GM19239 (cell line): Measurements from ENCODE around the gene ZP3.
A peak's percentile ranks its signal among the peaks of the same experiment; 100 is the strongest.
"Not testable (repeated sequence)": the region's sequence is repeated elsewhere in the genome, so short reads cannot be mapped to it uniquely, and the experiment has no call there.

Experiments used
- DNase-seq: peaks from one replicate; pipeline ENCODE4 v3.0.0; 2011; ENCODE audit warnings: low spot score; ENCODE audit not compliant: insufficient read length
- FAIRE-seq: peaks from 2 replicates; lab custom pipeline; 2011; peaks lifted over from hg19 to GRCh38; lab: Jason Lieb, UNC

The ZP3 gene

GRCh38 chr7:76439120-76439888 is 14.6 kb downstream of the ZP3 start:
- FAIRE-seq, DNase-seq: not testable (repeated sequence)

DNA sequence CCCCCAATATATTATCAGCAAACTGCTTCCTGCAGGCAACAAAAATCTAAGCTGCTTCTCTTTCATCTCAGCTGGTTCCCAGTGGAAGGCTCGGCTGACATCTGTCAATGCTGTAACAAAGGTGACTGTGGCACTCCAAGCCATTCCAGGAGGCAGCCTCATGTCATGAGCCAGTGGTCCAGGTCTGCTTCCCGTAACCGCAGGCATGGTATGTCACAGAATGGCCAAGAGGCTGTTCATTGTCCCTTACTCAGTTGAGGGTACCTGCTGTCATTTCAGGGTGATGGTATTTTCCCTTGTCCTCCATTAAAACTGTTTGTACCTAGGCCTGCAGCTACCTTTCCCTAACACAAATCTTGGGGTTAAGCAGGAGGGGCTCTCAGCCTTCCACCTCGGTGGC is 15.7 kb downstream of the ZP3 start:
- not testable (repeated sequence) for DNase-seq

DNA sequence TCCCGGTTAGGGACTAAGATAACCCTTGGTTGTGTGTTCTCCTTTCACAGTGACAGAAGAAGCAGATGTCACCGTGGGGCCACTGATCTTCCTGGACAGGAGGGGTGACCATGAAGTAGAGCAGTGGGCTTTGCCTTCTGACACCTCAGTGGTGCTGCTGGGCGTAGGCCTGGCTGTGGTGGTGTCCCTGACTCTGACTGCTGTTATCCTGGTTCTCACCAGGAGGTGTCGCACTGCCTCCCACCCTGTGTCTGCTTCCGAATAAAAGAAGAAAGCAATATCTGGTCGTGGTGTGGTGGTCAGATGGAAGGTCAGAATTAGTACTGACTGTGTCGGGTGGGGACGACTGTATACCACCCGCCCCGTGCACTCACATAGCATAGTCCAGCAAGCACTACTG is 17.0 kb downstream of the ZP3 start:
- FAIRE-seq = peak; percentile 88

More for the DNA sequence above, 15.7 kb downstream of the ZP3 start:
- FAIRE-seq = not testable (repeated sequence)

GRCh38 chr7:76442664-76443446 is 18.1 kb downstream of the ZP3 start:
- not testable (repeated sequence) for DNase-seq, FAIRE-seq

More for the DNA sequence above, 17.0 kb downstream of the ZP3 start:
- DNase-seq = not testable (repeated sequence)

DNA sequence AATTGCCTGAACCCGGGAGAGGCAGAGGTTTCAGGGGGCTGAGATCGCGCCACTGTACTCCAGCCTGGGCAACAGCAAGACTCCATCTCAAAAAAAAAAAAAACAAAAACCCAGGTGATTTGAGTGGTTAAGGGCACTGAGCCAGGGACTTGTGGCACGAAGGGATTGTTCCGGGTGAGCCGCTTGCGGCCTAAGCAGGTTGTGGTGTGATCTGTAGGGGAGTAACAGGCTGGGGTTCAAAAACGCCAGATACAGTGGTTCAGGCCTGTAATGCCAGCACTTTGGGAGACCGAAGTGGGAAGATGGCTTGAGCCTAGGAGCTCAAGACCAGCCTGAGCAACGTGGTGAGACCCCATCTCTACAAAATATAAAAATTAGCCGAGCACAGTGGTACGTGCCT is 19.1 kb downstream of the ZP3 start:
- not testable (repeated sequence) for DNase-seq, FAIRE-seq

DNA sequence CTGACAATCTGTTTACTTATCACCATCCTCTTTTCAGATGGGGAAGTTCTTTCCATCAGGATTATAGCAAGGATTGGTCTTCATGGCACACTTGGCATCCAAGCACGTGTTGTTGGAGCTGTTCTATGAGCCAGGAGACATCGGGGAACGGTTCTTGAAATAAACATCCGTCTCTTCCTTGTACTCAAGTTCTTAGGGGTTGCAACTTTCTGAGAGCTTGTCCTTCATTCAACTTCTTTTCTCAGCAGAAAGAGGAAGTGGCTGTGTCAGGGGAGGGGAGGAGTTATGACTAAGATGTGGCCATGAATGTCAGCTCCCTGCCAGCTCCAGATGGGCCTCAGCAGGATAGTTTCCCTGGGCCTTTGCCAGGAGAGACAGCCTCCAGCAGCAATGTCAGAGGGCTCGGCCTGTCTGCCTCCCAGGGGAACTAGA is 20.8 kb downstream of the ZP3 start:
- not testable (repeated sequence) for DNase-seq
- FAIRE-seq = peak; percentile 92

- DNase-seq, FAIRE-seq: not testable (repeated sequence)
Measured at GRCh38 chr7:76457017-76457416, 32.3 kb downstream of the ZP3 start.

- FAIRE-seq, DNase-seq: not testable (repeated sequence)
Measured at GRCh38 chr7:76458504-76458903, 33.8 kb downstream of the ZP3 start.

DNA sequence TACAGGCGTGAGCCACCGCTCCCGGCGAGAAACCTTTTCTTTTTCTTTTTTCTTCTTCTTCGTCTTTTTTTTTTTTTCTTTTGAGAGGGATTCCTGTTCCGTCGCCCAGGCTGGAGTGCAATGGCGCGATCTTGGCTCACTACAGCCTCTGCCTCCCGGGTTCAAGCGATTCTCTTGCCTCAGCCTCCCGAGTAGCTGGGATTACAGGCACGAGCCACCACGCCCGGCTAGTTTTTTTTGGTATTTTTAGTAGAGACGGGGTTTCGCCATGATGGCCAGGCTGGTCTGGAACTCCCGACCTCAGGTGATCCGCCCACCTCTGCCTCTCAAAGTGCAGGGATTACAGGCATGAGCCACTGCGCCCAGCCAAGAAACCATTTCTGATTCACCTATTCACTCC is 36.0 kb downstream of the ZP3 start:
- not testable (repeated sequence) for DNase-seq, FAIRE-seq

DNA sequence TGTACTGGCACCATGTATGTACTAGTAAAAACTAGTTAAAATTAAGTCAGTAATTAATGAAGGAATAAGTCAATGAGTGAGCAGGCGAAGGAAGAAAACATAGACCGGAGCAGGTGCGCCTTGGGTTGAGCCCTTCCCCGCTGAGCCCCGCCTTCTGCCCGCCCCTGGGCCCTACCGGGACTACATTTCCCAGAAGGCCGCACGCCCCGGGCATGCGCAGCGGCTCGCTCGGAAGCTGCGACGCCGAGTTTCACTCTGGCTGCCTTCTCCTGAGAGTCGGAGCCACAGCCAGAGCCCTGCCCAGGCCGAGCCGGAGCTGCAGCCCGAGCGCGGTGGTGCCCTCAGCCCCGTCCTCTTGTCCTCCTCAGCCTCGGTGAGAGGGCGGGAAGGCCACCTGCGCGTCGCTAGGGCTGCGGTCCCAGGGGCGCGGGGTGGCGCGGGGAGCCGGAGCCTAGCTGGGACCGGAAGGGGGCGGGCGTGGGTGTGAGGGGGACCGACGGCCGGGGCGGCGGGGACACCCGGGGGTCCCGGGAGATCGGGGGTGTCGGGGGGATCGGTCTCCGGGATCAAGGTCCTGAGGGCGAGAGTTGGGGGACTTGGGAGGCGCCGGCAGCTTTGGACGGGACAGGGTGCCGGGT is 36.8 kb downstream of the ZP3 start, which contains the start of gene DTX2:
Gene DTX2, plus strand, starts transcription at position 246 of the 638 bp plus-strand sequence. CDS start 18,801 bp downstream, outside the sequence.
- FAIRE-seq = peak; percentile 89
- not testable (repeated sequence) for DNase-seq

GRCh38 chr7:76462271-76462882 is 37.6 kb downstream of the ZP3 start:
- FAIRE-seq = peak; percentile 18
- not testable (repeated sequence) for DNase-seq

DNA sequence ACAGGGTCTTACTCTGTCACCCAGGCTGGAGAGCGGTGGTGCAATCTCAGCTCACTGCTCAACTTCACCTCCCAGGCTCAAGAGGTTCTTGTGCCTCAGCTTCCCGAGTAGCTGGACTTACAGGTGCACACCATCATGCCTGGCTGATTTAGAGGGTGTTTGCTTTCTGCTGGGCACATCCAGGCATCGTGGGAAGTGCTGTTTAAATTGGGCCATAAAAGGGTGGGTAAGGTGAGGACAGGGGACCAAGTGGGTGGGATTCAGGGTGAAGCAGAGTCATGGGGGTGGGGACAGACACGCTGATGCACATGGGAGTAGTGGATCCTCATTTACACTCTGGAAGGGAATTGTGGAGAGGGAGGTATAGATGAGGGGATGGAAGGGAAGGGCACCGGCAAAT is 40.2 kb downstream of the ZP3 start:
- FAIRE-seq, DNase-seq: not testable (repeated sequence)

DNA sequence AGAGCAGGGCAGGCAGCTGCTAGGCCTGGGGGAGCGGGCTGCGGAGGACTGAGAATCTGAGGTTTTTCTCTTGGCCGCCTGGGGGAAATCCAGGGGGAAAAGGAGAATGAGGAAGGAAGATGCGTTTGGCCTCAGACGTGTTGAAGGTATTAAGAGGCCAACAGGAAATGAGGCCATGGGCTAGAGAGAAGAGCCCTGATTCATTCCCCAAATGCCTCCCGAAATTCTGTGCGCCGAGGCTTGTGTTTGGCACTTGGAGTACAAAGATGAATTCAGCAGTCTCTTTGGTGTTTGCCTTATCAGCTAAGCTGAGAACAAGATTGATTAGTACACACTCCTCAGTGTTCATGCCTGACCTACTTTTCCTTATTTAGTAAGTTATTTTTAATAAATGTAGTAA is 41.2 kb downstream of the ZP3 start:
- FAIRE-seq, DNase-seq: not testable (repeated sequence)

DNA sequence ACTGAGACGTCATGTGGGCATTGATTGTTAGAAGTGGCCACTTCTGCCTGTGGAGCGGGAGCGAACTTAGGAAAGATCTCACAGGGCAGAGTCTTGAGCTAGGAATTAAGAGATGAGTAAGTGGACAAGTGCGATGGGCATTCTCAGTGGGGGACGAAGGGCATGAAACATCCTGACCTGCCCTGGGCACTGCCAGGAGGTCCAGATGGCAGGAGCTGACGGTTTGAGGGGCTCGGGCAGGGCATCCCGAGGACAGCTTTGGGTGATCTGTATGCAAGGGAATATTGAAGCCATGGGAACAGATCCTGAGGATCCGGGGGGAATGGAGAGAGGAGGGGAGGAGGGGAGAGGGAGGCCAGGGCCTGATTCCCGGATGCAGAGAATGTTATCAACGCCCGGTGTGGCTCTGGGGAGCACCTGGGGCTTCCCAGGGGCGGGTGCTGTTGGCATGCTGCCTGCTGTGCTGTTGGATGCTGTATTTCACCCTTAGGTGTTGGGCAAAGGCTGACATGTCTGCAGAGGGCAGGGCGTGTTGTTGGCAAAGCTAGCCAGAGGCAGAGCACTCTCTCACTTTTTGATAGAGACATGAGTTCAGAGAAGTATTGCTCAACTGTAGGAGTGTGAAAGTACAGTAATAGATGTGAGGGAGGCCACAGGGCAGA is 43.1 kb downstream of the ZP3 start:
- FAIRE-seq, DNase-seq: not testable (repeated sequence)

GRCh38 chr7:76471556-76472221 is 46.9 kb downstream of the ZP3 start:
- DNase-seq, FAIRE-seq: not testable (repeated sequence)

DNA sequence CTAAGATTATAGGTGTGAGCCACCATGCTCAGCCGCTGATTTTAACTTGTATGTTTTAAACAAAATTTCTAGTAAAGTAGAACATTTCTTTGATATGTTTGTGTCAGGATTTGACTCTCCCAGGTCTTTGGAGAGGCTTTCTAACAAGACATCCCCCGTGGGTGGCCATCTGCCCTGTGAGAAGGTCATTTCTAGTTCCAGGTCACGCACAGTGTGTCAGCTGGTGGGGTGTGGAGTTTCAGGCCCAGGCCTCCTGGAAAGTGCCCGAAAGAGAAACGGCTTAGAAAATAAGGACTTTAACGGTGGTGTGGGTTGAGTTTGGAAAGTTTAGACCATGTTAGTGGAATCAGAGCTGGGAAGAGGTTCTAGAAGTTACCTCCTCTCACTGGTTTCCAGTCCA is 48.3 kb downstream of the ZP3 start:
- FAIRE-seq = not testable (repeated sequence)

DNA sequence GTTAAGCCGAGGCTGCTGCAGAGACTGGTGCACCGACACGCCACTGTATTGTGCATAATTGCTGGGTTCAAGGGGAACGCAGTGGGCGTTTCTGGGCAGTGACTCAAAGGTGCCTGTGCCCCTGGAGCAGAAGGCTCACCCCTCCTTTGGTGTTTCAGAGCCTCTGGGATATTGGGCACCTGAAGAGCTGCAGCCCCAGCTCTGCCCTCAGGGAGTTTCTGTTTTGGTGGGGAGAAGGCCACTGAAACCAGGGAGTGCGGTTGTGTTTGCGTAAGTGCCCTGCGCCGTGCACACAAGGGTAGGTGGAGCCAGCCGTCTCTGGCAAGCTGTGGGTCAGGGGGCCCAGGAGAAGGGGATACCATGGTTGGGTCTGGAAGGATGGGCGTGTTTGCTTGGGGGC is 51.5 kb downstream of the ZP3 start:
- FAIRE-seq = not testable (repeated sequence)

More for the DNA sequence above, 48.3 kb downstream of the ZP3 start:
- DNase-seq = not testable (repeated sequence)

DNA sequence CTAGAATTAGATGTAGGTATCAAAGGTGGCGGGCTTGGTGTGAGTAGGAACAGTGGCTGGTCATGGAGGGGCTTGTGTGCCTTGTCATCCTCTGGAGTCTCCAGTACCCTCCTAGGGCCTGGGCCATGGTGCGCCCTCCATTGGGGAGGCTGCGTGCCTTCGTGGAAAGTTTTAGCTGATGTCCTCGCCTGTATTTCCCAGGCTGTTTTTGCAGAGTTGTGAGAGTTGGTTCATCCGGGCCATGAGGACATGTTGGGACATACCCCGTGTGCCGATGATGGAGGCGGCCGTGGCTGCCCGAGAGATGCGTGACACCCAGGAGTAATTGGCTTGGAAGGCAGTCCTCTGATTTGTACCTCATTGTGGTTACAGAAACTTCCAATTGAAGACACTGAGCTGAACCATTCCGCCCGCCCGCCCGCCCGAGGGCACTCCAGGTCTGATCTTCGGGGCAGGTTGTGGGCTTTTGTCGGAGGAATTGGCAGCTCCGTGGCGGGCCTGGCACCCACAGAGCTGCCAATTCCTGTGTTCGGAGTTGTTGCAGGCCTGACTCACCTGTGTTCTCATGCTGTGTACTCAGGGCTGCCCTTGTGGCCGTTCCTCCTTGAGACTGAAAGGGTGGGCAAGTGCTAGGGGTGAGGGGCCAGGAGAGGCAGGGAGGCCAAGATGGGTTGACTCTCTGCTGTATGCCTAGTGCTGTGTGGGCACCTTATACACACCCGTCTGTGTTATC is 52.2 kb downstream of the ZP3 start:
- not testable (repeated sequence) for DNase-seq, FAIRE-seq

More for the DNA sequence above, 51.5 kb downstream of the ZP3 start:
- not testable (repeated sequence) for DNase-seq
